SK-N-SH treated with all-trans-retinoic acid at 6 μM for 48 hours (cell line): ENCODE results near the gene CCDC69.

ENCODE experiments used
- ATAC-seq: fragments of 200-7000 bp; cut with Tn5 transposase; 3 replicates; pipeline ENCODE4 v1.9.1; 2020; ENCODE audit warnings: mild to moderate bottlenecking, moderate library complexity
- ARNTL ChIP-seq: fragments of 450-650 bp; formaldehyde crosslinking; IDR thresholded peaks from 2 replicates; pipeline ENCODE4 v1.5.0; 2020; ENCODE audit warnings: low read depth, mild to moderate bottlenecking, moderate library complexity, borderline replicate concordance
- CREB5 ChIP-seq: fragments of 250-450 bp; sonication (Bioruptor Pico); IDR thresholded peaks from 2 replicates; pipeline ENCODE4 v1.5.1; 2020; ENCODE audit warnings: low read depth, mild to moderate bottlenecking, moderate library complexity
- CSDC2 ChIP-seq: fragments of 250-450 bp; sonication (Bioruptor Pico); IDR thresholded peaks from 2 replicates; pipeline ENCODE4 v1.5.0; 2020; ENCODE audit warnings: mild to moderate bottlenecking, moderate library complexity
- CSRNP3 ChIP-seq: fragments of 250-450 bp; sonication (Bioruptor Pico); IDR thresholded peaks from 2 replicates; pipeline ENCODE4 v1.5.1; 2021; ENCODE audit warnings: mild to moderate bottlenecking, moderate library complexity
- ESRRG ChIP-seq: fragments of 250-450 bp; sonication (Bioruptor Pico); IDR thresholded peaks from 2 replicates; pipeline ENCODE4 v1.6.1; 2021; ENCODE audit warnings: mild to moderate bottlenecking
- OSR1 ChIP-seq: fragments of 250-450 bp; sonication (Bioruptor Pico); IDR thresholded peaks from 2 replicates; pipeline ENCODE4 v1.8.0; 2022; ENCODE audit warnings: moderate library complexity, mild to moderate bottlenecking, inconsistent platforms
- PATZ1 ChIP-seq: fragments of 250-450 bp; sonication (Bioruptor Pico); IDR thresholded peaks from 2 replicates; pipeline ENCODE4 v1.8.0; 2020; ENCODE audit warnings: mild to moderate bottlenecking, moderate library complexity, borderline replicate concordance
- POU6F1 ChIP-seq: fragments of 250-450 bp; sonication (Bioruptor Pico); IDR thresholded peaks from 2 replicates; pipeline ENCODE4 v1.8.0; 2021; ENCODE audit warnings: low read depth, mild to moderate bottlenecking, moderate library complexity, borderline replicate concordance
- PPARA ChIP-seq: fragments of 250-450 bp; sonication (Bioruptor Pico); IDR thresholded peaks from 2 replicates; pipeline ENCODE4 v1.5.0; 2020; ENCODE audit warnings: mild to moderate bottlenecking, borderline replicate concordance
- RARB ChIP-seq: fragments of 250-450 bp; sonication (Bioruptor Pico); IDR thresholded peaks from 2 replicates; pipeline ENCODE4 v1.8.0; 2021; ENCODE audit warnings: mild to moderate bottlenecking, moderate library complexity
- TCF4 ChIP-seq: fragments of 250-450 bp; sonication (Bioruptor Pico); IDR thresholded peaks from 2 replicates; pipeline ENCODE4 v1.8.0; 2021; ENCODE audit warnings: mild to moderate bottlenecking, moderate library complexity, borderline replicate concordance
- TOX ChIP-seq: fragments of 250-450 bp; sonication (Bioruptor Pico); IDR thresholded peaks from 2 replicates; pipeline ENCODE4 v1.8.0; 2021; ENCODE audit warnings: mild to moderate bottlenecking, moderate library complexity, borderline replicate concordance
- ZC3H10 ChIP-seq: fragments of 250-450 bp; sonication (Bioruptor Pico); IDR thresholded peaks from 2 replicates; pipeline ENCODE4 v1.5.1; 2021; ENCODE audit warnings: mild to moderate bottlenecking, moderate library complexity
- ZFP3 ChIP-seq: fragments of 250-450 bp; sonication (Bioruptor Pico); IDR thresholded peaks from 2 replicates; pipeline ENCODE4 v1.5.0; 2020; ENCODE audit warnings: mild to moderate bottlenecking, moderate library complexity
- ZFP30 ChIP-seq: fragments of 450-650 bp; formaldehyde crosslinking; IDR thresholded peaks from 2 replicates; pipeline ENCODE4 v1.5.0; 2022; ENCODE audit warnings: mild to moderate bottlenecking, moderate library complexity
- ZNF8 ChIP-seq: fragments of 450-650 bp; formaldehyde crosslinking; IDR thresholded peaks from 2 replicates; pipeline ENCODE4 v1.5.0; 2020; ENCODE audit warnings: mild to moderate bottlenecking, moderate library complexity

Gene CCDC69

GRCh38 chr5:151147033-151147432 lies 76.9 kb downstream of the CCDC69 start:
- no peak for TF ChIP-seq ESRRG (CRISPR knock-in tag)
- TF ChIP-seq CSRNP3 (CRISPR knock-in tag): no peak
- TF ChIP-seq PATZ1 (CRISPR knock-in tag): no peak
- TF ChIP-seq CREB5 (CRISPR knock-in tag): no peak
- TF ChIP-seq RARB (CRISPR knock-in tag): no peak
- TF ChIP-seq ZNF8 (CRISPR knock-in tag): no peak
- no peak for ATAC-seq

GRCh38 chr5:151146061-151146460 lies 77.8 kb downstream of the CCDC69 start:
- no peak for ATAC-seq

More at GRCh38 chr5:151146061-151146460, 77.8 kb downstream of the CCDC69 start:
- TF ChIP-seq CSRNP3 (CRISPR knock-in tag) (no peak), ZFP30 (CRISPR knock-in tag) (no peak), RARB (CRISPR knock-in tag) (no peak), PATZ1 (CRISPR knock-in tag) (no peak), TOX (CRISPR knock-in tag) (no peak), CSDC2 (CRISPR knock-in tag) (no peak), TCF4 (no peak), CREB5 (CRISPR knock-in tag) (no peak), ZFP3 (CRISPR knock-in tag) (no peak), ARNTL (no peak), PPARA (CRISPR knock-in tag) (no peak), OSR1 (CRISPR knock-in tag) (no peak), POU6F1 (no peak), ZC3H10 (CRISPR knock-in tag) (no peak)
